Measurements from ENCODE around the gene AP1G2.
"Not testable (repeated sequence)": the region's sequence is repeated elsewhere in the genome, so short reads cannot be mapped to it uniquely, and the experiment has no call there.

The AP1G2 gene

GRCh38 chr14:23567186-23568020, at the start of gene AP1G2:
Gene AP1G2, minus strand, starts transcription at chr14:23567791. Its CDS starts 477 bp downstream, at chr14:23567314.
- DNase-seq (ENCODE audit: low read depth): peak; percentile 76

GRCh38 chr14:23615856-23616255, 48.3 kb upstream of the AP1G2 start:
- DNase-seq (ENCODE audit: low read depth): no peak

- DNase-seq (ENCODE audit: low read depth): no peak
These were observed 46.8 kb upstream of the AP1G2 start for GRCh38 chr14:23614395-23614828.

GRCh38 chr14:23613242-23614070, 45.9 kb upstream of the AP1G2 start:
- no peak for DNase-seq (ENCODE audit: low read depth)

GRCh38 chr14:23612802-23613201, 45.2 kb upstream of the AP1G2 start:
- DNase-seq (ENCODE audit: low read depth): no peak

GRCh38 chr14:23612354-23612732, 44.8 kb upstream of the AP1G2 start:
- no peak for DNase-seq (ENCODE audit: low read depth)

GRCh38 chr14:23610815-23611289, 43.3 kb upstream of the AP1G2 start:
- no peak for DNase-seq (ENCODE audit: low read depth)

- no peak for DNase-seq (ENCODE audit: low read depth)
These were observed 42.7 kb upstream of the AP1G2 start for GRCh38 chr14:23610090-23610814.

- DNase-seq (ENCODE audit: low read depth): not testable (repeated sequence)
These were observed 42.0 kb upstream of the AP1G2 start for GRCh38 chr14:23609411-23610089.

- DNase-seq (ENCODE audit: low read depth): no peak
These were observed 41.4 kb upstream of the AP1G2 start for GRCh38 chr14:23609001-23609400.

GRCh38 chr14:23608454-23608853, 40.9 kb upstream of the AP1G2 start:
- DNase-seq (ENCODE audit: low read depth): no peak

- DNase-seq (ENCODE audit: low read depth): no peak
These were observed 38.5 kb upstream of the AP1G2 start for GRCh38 chr14:23605931-23606585.

GRCh38 chr14:23604675-23605170, 37.1 kb upstream of the AP1G2 start:
- DNase-seq (ENCODE audit: low read depth): no peak

GRCh38 chr14:23604148-23604547, 36.6 kb upstream of the AP1G2 start:
- no peak for DNase-seq (ENCODE audit: low read depth)

GRCh38 chr14:23603103-23603502, 35.5 kb upstream of the AP1G2 start:
- DNase-seq (ENCODE audit: low read depth): no peak

- DNase-seq (ENCODE audit: low read depth): no peak
These were observed 34.8 kb upstream of the AP1G2 start for GRCh38 chr14:23602181-23603095.

GRCh38 chr14:23601845-23602180, 34.2 kb upstream of the AP1G2 start:
- DNase-seq (ENCODE audit: low read depth): no peak

- no peak for DNase-seq (ENCODE audit: low read depth)
These were observed 33.8 kb upstream of the AP1G2 start for GRCh38 chr14:23601424-23601823.

GRCh38 chr14:23600806-23601205, 33.2 kb upstream of the AP1G2 start:
- DNase-seq (ENCODE audit: low read depth): no peak

GRCh38 chr14:23600322-23600707, 32.7 kb upstream of the AP1G2 start:
- DNase-seq (ENCODE audit: low read depth): no peak
